GM12878 (cell line): Measurements from ENCODE around the gene PRH1.

Source experiments
- CTCF ChIP-seq, 3 experiments: IDR thresholded peaks in 2 of 3; conservative IDR thresholded peaks in 1 of 3; 2 replicates each; pipeline ENCODE4 v1.5.1; 2011; ENCODE audit warnings: low read depth in 3 of 3, low read length in 3 of 3, mild to moderate bottlenecking in 3 of 3, control low read depth in 2 of 3, moderate library complexity in 2 of 3, inconsistent platforms in 1 of 3, mixed read lengths in 1 of 3; ENCODE audit not compliant: control insufficient read depth in 2 of 3, insufficient read depth in 1 of 3; ENCODE audit errors: extremely low read depth in 1 of 3
- RAD21 ChIP-seq: IDR thresholded peaks from 2 replicates; pipeline ENCODE4 v1.6.1; 2011; ENCODE audit warnings: mild to moderate bottlenecking, low read depth, low read length, moderate library complexity; ENCODE audit not compliant: insufficient read depth
- TF ChIP-seq, protein P1 (sequence below): IDR thresholded peaks from 2 replicates; pipeline ENCODE4 v1.6.1; 2012; ENCODE audit warnings: low read length, inconsistent platforms

GRCh38 chr12:10900972-10901371 is 16.9 kb upstream of the PRH1 start:
- TF ChIP-seq, protein P1, sequence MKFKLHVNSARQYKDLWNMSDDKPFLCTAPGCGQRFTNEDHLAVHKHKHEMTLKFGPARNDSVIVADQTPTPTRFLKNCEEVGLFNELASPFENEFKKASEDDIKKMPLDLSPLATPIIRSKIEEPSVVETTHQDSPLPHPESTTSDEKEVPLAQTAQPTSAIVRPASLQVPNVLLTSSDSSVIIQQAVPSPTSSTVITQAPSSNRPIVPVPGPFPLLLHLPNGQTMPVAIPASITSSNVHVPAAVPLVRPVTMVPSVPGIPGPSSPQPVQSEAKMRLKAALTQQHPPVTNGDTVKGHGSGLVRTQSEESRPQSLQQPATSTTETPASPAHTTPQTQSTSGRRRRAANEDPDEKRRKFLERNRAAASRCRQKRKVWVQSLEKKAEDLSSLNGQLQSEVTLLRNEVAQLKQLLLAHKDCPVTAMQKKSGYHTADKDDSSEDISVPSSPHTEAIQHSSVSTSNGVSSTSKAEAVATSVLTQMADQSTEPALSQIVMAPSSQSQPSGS = no peak
- no peak for TF ChIP-seq RAD21
- no peak for TF ChIP-seq CTCF (IDR thresholded peaks at IDR 0.05 in 2 of 3, conservative IDR thresholded peaks at IDR 0.05 in 1 of 3; ENCODE audit: control insufficient read depth in 2 of 3, extremely low read depth in 1 of 3, insufficient read depth in 1 of 3, low read depth in 3 of 3, low read length in 3 of 3)
